ENCODE data around the gene LSM3.

The LSM3 gene

DNA sequence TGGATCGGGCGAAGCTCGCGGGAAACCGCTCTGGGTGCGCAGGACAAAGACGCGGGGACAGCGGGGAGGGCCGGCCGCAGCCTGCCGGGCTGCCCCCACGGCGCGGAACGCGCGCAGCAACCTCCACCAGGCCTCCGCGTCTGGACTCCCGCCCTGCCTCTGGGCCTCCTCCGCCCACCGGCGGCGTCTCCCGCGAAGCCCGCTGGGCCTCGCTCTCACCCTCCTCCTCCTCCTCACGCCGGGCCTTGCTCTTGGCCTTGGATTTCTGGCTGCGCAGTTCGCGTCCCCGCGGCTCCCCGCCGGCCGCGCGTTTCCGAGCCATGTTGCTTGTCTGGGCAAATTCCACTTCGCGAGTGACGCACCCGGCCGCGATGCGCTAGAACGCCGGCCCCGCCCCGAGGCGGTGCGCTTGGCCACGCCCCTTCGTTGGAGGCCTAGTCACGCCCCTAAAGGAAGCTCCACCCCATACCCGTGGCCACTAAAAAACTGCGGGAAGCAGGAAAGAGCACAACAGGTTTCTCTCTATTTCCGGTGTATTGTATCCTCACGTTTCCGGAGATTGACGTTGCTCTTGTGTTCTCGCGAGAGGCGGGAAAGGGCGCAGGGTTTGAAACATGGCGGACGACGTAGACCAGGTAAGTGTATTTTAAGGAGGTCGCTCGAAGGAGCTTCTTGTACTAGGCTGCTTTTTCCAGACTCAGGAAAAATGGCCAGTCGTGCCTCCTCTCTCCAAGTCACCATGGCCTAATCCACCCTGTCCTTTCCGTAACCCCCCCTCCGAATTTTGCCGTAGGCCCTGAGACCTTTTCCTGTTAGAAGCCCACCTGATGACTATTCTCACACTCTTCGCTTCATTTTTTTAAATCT is at the start of gene LSM3, which contains the start of gene XPC:
Gene LSM3, plus strand, starts transcription at position 571 of the 867 bp plus-strand sequence. Its CDS starts 44 bp downstream, at position 615.
Gene XPC, minus strand, starts transcription at position 355 of the 867 bp plus-strand sequence. Its CDS starts 33 bp downstream, at position 322.
- peak; percentile 96 for DNase-seq (ENCODE audit: low read depth in 2 of 2)

GRCh38 chr3:14129296-14129695 is 49.3 kb upstream of the LSM3 start:
- no peak for DNase-seq (ENCODE audit: low read depth in 2 of 2)

GRCh38 chr3:14130230-14130629 is 48.4 kb upstream of the LSM3 start:
- no peak for DNase-seq (ENCODE audit: low read depth in 2 of 2)

- DNase-seq (ENCODE audit: low read depth in 2 of 2) = no peak
Measured at GRCh38 chr3:14130707-14131106, 47.9 kb upstream of the LSM3 start.

DNA sequence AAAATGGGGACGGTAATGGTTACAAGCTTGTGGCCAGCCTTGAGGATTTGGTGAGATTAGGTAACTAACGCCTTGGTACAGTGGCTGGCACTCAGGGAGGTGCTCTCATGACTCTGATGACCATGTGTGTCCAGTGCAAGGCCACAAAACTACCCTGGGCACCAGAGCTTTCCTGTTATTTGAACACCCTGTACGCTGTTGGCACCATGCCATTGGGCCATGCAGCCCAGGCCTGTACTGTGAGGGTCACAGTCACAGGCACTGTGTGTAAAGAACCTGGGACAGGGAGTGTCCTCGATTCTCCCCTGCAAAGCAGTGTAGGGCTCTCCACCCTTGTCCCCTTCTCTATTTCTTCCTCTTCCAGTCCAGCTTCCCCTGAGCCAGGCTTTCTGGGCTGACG is 47.5 kb upstream of the LSM3 start:
- DNase-seq (ENCODE audit: low read depth in 2 of 2) = no peak

DNA sequence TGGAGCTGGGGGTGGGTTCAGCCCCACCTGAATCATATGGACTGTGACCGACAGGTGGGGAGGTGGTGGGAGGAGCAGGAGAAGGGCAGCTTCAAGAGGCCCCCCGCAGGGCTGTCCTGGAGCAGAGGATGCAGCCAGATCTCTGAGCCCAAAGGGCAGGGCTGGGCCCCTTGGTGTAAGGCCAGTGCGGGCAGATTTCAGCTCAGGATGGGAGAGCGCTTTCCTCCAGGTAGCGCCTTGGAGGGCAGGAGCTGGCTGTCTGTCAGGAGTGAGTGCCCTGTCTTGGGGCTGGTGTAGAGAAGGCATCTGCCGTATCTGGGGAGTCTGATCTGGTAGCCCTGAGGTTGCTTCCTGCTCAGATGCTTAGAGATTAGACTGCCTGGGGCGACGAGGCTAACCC is 46.5 kb upstream of the LSM3 start:
- no peak for DNase-seq (ENCODE audit: low read depth in 2 of 2)

GRCh38 chr3:14132689-14133088 is 45.9 kb upstream of the LSM3 start:
- DNase-seq (ENCODE audit: low read depth in 2 of 2) = no peak

- DNase-seq (ENCODE audit: low read depth in 2 of 2) = no peak
Measured at GRCh38 chr3:14133188-14133800, 45.3 kb upstream of the LSM3 start.

DNA sequence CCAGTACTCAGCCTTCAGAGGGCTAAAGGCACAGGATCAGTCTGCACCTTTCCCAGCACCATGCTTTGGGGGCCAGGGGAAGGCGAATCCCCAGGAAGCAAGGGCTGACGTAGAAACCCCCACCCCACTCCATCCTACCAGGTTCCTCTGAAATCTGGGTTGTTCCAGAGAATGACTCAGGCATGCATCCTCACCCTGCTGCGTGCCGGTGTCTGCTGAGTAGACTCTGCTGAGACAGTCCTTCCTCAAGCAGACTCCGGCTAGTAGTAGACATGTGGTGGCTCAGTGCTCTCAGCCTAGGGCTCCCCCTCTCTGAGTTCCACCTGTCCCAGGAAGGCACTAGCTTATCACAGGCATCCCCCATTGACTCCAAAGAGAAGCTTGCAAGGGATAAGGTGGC is 44.7 kb upstream of the LSM3 start:
- no peak for DNase-seq (ENCODE audit: low read depth in 2 of 2)

DNA sequence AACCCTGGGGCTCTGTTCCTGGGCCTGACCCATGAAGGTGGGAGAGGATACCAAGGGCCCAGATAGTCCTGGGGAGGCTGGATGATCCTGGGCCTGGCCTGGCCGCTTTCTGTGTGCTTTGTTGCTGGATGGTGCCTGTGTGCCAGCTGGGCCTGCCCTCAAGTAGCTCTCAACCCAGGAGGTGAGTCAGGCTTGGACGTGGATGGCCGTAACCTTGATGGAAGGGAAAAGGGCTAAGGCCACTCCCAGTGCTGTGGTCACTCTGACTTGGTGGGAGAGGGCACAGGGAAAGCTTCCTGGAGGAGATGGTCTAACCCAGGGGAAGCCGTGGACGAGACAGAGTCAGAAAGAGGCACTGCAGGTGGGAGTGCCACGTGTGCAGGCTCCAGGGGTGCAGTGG is 44.3 kb upstream of the LSM3 start:
- DNase-seq (ENCODE audit: low read depth in 2 of 2) = no peak

DNA sequence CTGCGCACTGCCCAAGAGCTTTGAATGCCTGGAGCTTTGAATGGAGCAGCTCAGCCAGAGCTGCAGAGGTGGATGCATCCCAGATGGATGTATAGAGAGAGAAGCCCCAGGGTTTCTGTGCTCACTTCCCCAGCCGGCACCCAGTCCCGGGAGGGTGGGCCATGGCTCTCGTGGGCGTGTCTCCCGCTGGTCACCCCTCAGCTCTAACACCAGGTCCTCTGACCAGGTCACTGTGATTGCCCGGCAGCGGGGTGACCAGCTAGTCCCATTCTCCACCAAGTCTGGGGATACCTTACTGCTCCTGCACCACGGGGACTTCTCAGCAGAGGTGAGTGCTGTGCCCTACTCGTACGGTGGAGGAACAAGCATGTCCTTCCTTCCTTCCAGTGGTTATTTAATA is 43.0 kb upstream of the LSM3 start:
- DNase-seq (ENCODE audit: low read depth in 2 of 2) = no peak

DNA sequence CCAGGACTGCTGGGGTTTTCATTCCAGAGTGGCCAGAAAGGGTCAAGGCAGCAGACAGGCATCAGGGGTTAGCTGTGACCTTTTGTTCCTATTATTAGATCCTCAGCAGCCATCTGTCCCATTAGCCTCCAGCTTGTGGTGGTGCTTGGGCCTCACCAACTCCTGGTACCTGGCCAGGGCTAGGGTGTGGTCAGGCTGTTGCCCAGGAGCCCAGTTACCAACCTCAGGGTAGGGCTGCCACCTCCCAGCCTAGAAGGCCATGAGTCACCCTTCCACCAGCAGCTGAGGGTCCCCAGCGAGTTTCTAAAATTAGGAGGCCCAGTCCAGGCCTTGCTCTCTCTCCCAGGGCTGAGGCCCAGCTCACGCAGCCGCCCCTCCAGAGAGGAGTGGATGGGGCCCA is 41.6 kb upstream of the LSM3 start:
- no peak for DNase-seq (ENCODE audit: low read depth in 2 of 2)

DNA sequence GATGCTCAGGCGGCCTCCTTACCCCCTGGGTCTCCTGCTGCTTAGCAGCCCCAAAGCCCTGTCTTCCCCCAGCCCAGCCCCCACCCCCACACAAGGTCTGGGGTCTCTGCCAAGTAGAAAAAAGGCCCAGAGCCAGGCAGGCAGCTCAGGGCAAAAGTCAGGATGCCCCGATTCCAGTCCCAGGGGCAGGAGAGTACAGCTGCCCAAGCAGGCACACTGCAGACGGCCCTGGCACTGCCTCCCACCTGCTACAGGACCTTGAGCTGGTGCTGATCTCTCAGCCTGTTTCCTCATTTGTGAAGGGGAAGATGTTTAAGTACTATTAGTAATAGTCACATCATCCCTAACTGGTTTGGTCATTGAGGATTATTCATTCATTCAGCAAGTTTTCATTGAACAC is 41.2 kb upstream of the LSM3 start:
- no peak for DNase-seq (ENCODE audit: low read depth in 2 of 2)

GRCh38 chr3:14138109-14138877 is 40.3 kb upstream of the LSM3 start:
- no peak for DNase-seq (ENCODE audit: low read depth in 2 of 2)

GRCh38 chr3:14138878-14139655 is 39.5 kb upstream of the LSM3 start:
- no peak for DNase-seq (ENCODE audit: low read depth in 2 of 2)

GRCh38 chr3:14139771-14140170 is 38.8 kb upstream of the LSM3 start:
- no peak for DNase-seq (ENCODE audit: low read depth in 2 of 2)

DNA sequence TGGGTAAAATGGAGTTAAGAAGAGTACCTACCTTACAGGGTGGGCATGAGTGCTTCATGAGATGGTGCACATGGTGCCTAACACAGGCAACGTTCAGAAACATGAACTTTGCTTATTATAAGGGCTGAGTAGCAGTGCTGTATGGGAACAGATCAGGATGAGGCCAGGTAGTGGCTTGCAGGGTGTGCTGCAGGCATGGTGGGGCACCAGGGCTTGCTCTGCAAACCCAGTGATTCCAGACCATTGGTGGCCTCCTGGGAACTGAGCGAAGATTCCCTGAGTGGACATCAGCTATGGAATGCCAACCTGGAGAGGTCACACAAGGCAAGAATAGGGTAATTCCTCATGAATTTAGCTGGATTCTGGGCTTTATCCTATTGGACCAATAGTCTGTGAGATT is 37.9 kb upstream of the LSM3 start:
- no peak for DNase-seq (ENCODE audit: low read depth in 2 of 2)

DNA sequence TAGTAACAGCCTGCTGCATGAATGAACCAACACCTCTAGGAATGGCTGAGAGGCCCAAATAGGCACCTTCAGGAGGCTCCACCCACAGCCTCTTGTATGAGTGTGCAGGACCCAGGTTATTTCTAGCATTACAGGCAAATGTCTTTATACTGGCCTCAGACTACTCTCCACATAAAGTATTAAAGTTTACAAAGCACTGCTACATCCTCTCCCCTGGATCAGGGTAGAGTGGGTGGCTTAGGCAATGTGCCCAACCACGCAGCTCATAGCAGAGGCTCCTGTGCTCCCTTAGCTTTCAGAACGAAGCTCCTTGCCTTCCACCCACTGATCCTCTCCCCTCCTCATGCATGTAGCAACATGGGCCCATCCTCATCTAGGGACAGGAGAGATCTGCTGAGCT is 37.5 kb upstream of the LSM3 start:
- DNase-seq (ENCODE audit: low read depth in 2 of 2) = no peak

- no peak for DNase-seq (ENCODE audit: low read depth in 2 of 2)
Measured at GRCh38 chr3:14141602-14142341, 36.8 kb upstream of the LSM3 start.

DNA sequence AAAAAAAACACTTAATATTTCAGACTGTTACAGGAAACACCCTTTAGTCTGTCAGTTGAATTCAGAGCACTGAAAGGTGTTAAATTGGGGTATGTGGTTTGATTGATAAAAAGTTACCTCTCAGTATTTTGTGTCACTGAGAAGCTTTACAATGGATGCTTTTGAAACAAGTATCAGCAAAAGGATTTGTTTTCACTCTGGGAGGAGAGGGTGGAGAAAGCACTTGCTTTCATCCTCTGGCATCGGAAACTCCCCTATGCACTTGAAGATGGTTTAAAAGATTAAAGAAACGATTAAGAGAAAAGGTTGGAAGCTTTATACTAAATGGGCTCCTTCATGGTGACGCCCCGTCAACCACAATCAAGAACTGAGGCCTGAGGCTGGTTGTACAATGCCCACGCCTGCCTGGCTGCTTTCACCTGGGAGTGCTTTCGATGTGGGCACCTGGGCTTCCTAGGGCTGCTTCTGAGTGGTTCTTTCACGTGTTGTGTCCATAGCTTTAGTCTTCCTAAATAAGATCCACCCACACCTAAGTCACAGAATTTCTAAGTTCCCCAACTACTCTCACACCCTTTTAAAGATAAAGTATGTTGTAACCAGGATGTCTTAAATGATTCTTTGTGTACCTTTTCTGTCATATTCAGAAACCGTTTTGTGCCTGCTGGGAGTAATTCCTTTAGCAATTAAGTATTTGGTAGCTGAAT is 35.9 kb upstream of the LSM3 start:
- DNase-seq (ENCODE audit: low read depth in 2 of 2) = peak in 1 of 2 donors; percentile 13

Measured in stimulated activated CD4-positive, alpha-beta T cell treated with anti-CD3 and anti-CD28 coated beads, Interleukin-1b, Interleukin-23, amount 100 ng/mL, for 4 hours (primary cell).